BLaER1 treated with 17β-estradiol and CSF1 and Interleukin-3, amounts not matched to agents 10 nM and 100 nM (cell line): Measurements from ENCODE around the gene LRRC41.
"Not testable (repeated sequence)": the region's sequence is repeated elsewhere in the genome, so short reads cannot be mapped to it uniquely, and the experiment has no call there.

Source experiments
- H3K27ac ChIP-seq, 11 experiments: shearing (Covaris generic); formaldehyde crosslinking; 2 replicates each; pipeline ENCODE4 v1.8.1; 2022
- H3K27me3 ChIP-seq, 11 experiments: shearing (Covaris generic); formaldehyde crosslinking; 2 replicates each; pipeline ENCODE4 v1.8.1; 2022
- H3K36me3 ChIP-seq, 11 experiments: shearing (Covaris generic); formaldehyde crosslinking; 2 replicates each; pipeline ENCODE4 v1.8.1; 2022
- H3K4me1 ChIP-seq, 10 experiments: shearing (Covaris generic); formaldehyde crosslinking; 2 replicates each; pipeline ENCODE4 v1.8.1; 2022
- H3K4me2 ChIP-seq, 11 experiments: shearing (Covaris generic); formaldehyde crosslinking; 2 replicates each; pipeline ENCODE4 v1.8.1; 2022
- H3K4me3 ChIP-seq, 10 experiments: shearing (Covaris generic); formaldehyde crosslinking; 2 replicates each; pipeline ENCODE4 v1.8.1; 2022
- H3K9ac ChIP-seq, 11 experiments: shearing (Covaris generic); formaldehyde crosslinking; 2 replicates each; pipeline ENCODE4 v1.8.1; 2022
- H3K9me3 ChIP-seq, 11 experiments: shearing (Covaris generic); formaldehyde crosslinking; replicated peaks in 1 of 11; 2 replicates each; pipeline ENCODE4 v1.8.1; 2022
- H4K20me1 ChIP-seq, 11 experiments: shearing (Covaris generic); formaldehyde crosslinking; 2 replicates each; pipeline ENCODE4 v1.8.1; 2022
- Cebpa-rat ChIP-seq, 11 experiments: shearing (Covaris generic); IDR thresholded peaks; 2 replicates each; pipeline ENCODE4 v1.8.1; 2022

LRRC41 gene

GRCh38 chr1:46342084-46342656 is 38.8 kb upstream of the LRRC41 start:
- TF ChIP-seq Cebpa-rat (IDR thresholded peaks at IDR 0.05) = no peak
- H4K20me1 ChIP-seq = peaks cover 0 to 60% (median 48%) of the 10 kb centered on the region in 11 experiments; a peak in 19 of 22 replicates
- H3K27me3 ChIP-seq = no peaks in the 10 kb centered on the region
- H3K4me3 ChIP-seq = peak overlapping the region in 5 of 10 experiments; percentile 71 to 82 (median 80); a peak in 8 of 20 replicates
- H3K27ac ChIP-seq = peak overlapping the region in 6 of 11 experiments; percentile 12 to 93 (median 90); a peak in 7 of 22 replicates
- H3K9me3 ChIP-seq = no peaks in the 10 kb centered on the region
- H3K9ac ChIP-seq = peak overlapping the region in 10 of 11 experiments; percentile 12 to 91 (median 89); a peak in 11 of 22 replicates
- peak overlapping the region; percentile 81 to 96 (median 91) for H3K4me2 ChIP-seq
- peaks cover 34 to 56% (median 50%) of the 10 kb centered on the region in 11 experiments for H3K36me3 ChIP-seq
- H3K4me1 ChIP-seq = peaks cover 35 to 70% (median 46%) of the 10 kb centered on the region in 10 experiments

GRCh38 chr1:46341222-46342083 is 38.0 kb upstream of the LRRC41 start:
- Histone ChIP-seq H3K4me2 (peak overlapping the region; percentile 81 to 96 (median 91)), H4K20me1 (peaks cover 0 to 53% (median 42%) of the 10 kb centered on the region in 11 experiments; a peak in 19 of 22 replicates), H3K4me1 (peaks cover 35 to 64% (median 46%) of the 10 kb centered on the region in 10 experiments), H3K36me3 (peaks cover 27 to 49% (median 42%) of the 10 kb centered on the region in 11 experiments), H3K9ac (peak overlapping the region; percentile 85 to 94 (median 90)), H3K27ac (peak overlapping the region; percentile 81 to 94 (median 90); a peak in 21 of 22 replicates), H3K4me3 (peak overlapping the region; percentile 62 to 86 (median 78)), H3K9me3 (no peaks in the 10 kb centered on the region), H3K27me3 (no peaks in the 10 kb centered on the region)
- TF ChIP-seq Cebpa-rat (IDR thresholded peaks at IDR 0.05) = no peak

- Histone ChIP-seq H3K4me1 (peaks cover 35 to 61% (median 46%) of the 10 kb centered on the region in 10 experiments), H3K9ac (peak within 1 kb of the TSS; percentile 85 to 94 (median 90)), H3K36me3 (peaks cover 26 to 40% (median 34%) of the 10 kb centered on the region in 11 experiments), H3K4me2 (peak within 1 kb of the TSS; percentile 81 to 96 (median 91)), H3K9me3 (no peaks in the 10 kb centered on the region), H3K27ac (peak within 1 kb of the TSS; percentile 81 to 94 (median 90)), H3K4me3 (peak within 1 kb of the TSS; percentile 62 to 86 (median 78)), H3K27me3 (no peaks in the 10 kb centered on the region), H4K20me1 (peaks cover 0 to 45% (median 38%) of the 10 kb centered on the region in 11 experiments; a peak in 19 of 22 replicates)
- TF ChIP-seq Cebpa-rat (IDR thresholded peaks at IDR 0.05) = peak in 9 of 11 experiments; percentile 25 to 87 (median 64); a peak in 14 of 22 replicates
Observed at GRCh38 chr1:46340404-46341221, 37.2 kb upstream of the LRRC41 start, which contains the start of gene NSUN4. Gene NSUN4 (plus strand): TSS chr1:46340807. CDS start chr1:46340827, 20 bp downstream.

- not testable (repeated sequence) for H3K27ac ChIP-seq, H3K4me3 ChIP-seq, H3K27me3 ChIP-seq, H3K36me3 ChIP-seq, H3K4me2 ChIP-seq, H3K9me3 ChIP-seq, H3K9ac ChIP-seq
- peaks cover 26 to 41% (median 32%) of the 10 kb centered on the region in 10 experiments for H3K4me1 ChIP-seq
- H4K20me1 ChIP-seq = peaks cover 0 to 13% (median 9%) of the 10 kb centered on the region in 11 experiments; a peak in 15 of 22 replicates
Observed at GRCh38 chr1:46337409-46337808, 34.0 kb upstream of the LRRC41 start.

GRCh38 chr1:46335081-46335480 is 31.7 kb upstream of the LRRC41 start:
- H3K9ac ChIP-seq = no peak overlapping the region
- H3K4me1 ChIP-seq = peaks cover 13 to 28% (median 18%) of the 10 kb centered on the region in 10 experiments
- no peaks in the 10 kb centered on the region for H3K27me3 ChIP-seq
- no peak for TF ChIP-seq Cebpa-rat (IDR thresholded peaks at IDR 0.05)
- no peaks in the 10 kb centered on the region for H4K20me1 ChIP-seq
- no peak overlapping the region for H3K4me2 ChIP-seq
- no peak overlapping the region for H3K27ac ChIP-seq
- H3K9me3 ChIP-seq = no peaks in the 10 kb centered on the region
- H3K4me3 ChIP-seq = no peak overlapping the region
- no peaks in the 10 kb centered on the region for H3K36me3 ChIP-seq

- Histone ChIP-seq H4K20me1 (no peaks in the 10 kb centered on the region), H3K36me3 (no peaks in the 10 kb centered on the region), H3K9me3 (no peaks in the 10 kb centered on the region), H3K4me3 (no peak overlapping the region), H3K4me2 (peak overlapping the region in 3 of 11 experiments; percentile 22 to 31 (median 28); a peak in 2 of 22 replicates), H3K9ac (no peak overlapping the region), H3K27ac (0 out of 22 replicates have a peak overlapping the region, but pooled peaks of 1 of the 11 experiments have one; percentile 5), H3K4me1 (peaks cover 4 to 20% (median 11%) of the 10 kb centered on the region in 10 experiments), H3K27me3 (no peaks in the 10 kb centered on the region)
- no peak for TF ChIP-seq Cebpa-rat (IDR thresholded peaks at IDR 0.05)
Observed at GRCh38 chr1:46334030-46334384, 30.6 kb upstream of the LRRC41 start.

GRCh38 chr1:46333300-46334029 is 30.0 kb upstream of the LRRC41 start:
- no peak overlapping the region for H3K9ac ChIP-seq
- no peaks in the 10 kb centered on the region for H4K20me1 ChIP-seq
- H3K4me3 ChIP-seq = no peak overlapping the region
- peaks cover 0 to 15% (median 9%) of the 10 kb centered on the region in 10 experiments; a peak in 14 of 20 replicates for H3K4me1 ChIP-seq
- no peaks in the 10 kb centered on the region for H3K27me3 ChIP-seq
- no peaks in the 10 kb centered on the region for H3K36me3 ChIP-seq
- no peak for TF ChIP-seq Cebpa-rat (IDR thresholded peaks at IDR 0.05)
- peak overlapping the region in 3 of 11 experiments; percentile 22 to 31 (median 28); a peak in 3 of 22 replicates for H3K4me2 ChIP-seq
- H3K9me3 ChIP-seq = no peaks in the 10 kb centered on the region
- H3K27ac ChIP-seq = 0 out of 22 replicates have a peak overlapping the region, but pooled peaks of 1 of the 11 experiments have one; percentile 5

- H3K9me3 ChIP-seq, H4K20me1 ChIP-seq, H3K4me3 ChIP-seq, H3K27me3 ChIP-seq, H3K4me2 ChIP-seq, H3K36me3 ChIP-seq, H3K9ac ChIP-seq, H3K27ac ChIP-seq: not testable (repeated sequence)
- peaks cover 0 to 12% (median 8%) of the 10 kb centered on the region in 10 experiments; a peak in 12 of 20 replicates for H3K4me1 ChIP-seq
Observed at GRCh38 chr1:46331786-46332540, 28.5 kb upstream of the LRRC41 start.

- H3K27me3 ChIP-seq, H3K9ac ChIP-seq, H3K4me3 ChIP-seq, H3K36me3 ChIP-seq, H4K20me1 ChIP-seq, H3K27ac ChIP-seq, H3K4me2 ChIP-seq, H3K9me3 ChIP-seq: not testable (repeated sequence)
- H3K4me1 ChIP-seq = peaks cover 0 to 14% (median 8%) of the 10 kb centered on the region in 10 experiments; a peak in 12 of 20 replicates
Observed at GRCh38 chr1:46330381-46330780, 27.0 kb upstream of the LRRC41 start.

- H3K27me3 ChIP-seq, H4K20me1 ChIP-seq, H3K36me3 ChIP-seq, H3K4me2 ChIP-seq, H3K4me3 ChIP-seq, H3K9me3 ChIP-seq, H3K9ac ChIP-seq, H3K27ac ChIP-seq: not testable (repeated sequence)
- peaks cover 0 to 15% (median 8%) of the 10 kb centered on the region in 10 experiments; a peak in 12 of 20 replicates for H3K4me1 ChIP-seq
Observed at GRCh38 chr1:46329807-46330206, 26.4 kb upstream of the LRRC41 start.

- not testable (repeated sequence) for H3K4me3 ChIP-seq, H3K27ac ChIP-seq, H3K27me3 ChIP-seq, H4K20me1 ChIP-seq, H3K9ac ChIP-seq, H3K36me3 ChIP-seq, H3K4me2 ChIP-seq, H3K9me3 ChIP-seq, H3K4me1 ChIP-seq
Observed at GRCh38 chr1:46328182-46328581, 24.8 kb upstream of the LRRC41 start.
